Skeletal muscle tissue (tissue), 4 donors: ENCODE results near the gene BLCAP. TPM values are rescaled to one million over a fixed set of nuclear protein-coding genes. Genes with fewer than 3 reads are reported as not detected.
A peak's percentile ranks its signal among the peaks of the same experiment; 100 is the strongest.
"Not testable (repeated sequence)": the region's sequence is repeated elsewhere in the genome, so short reads cannot be mapped to it uniquely, and the experiment has no call there.

Experiments
- H3K27ac ChIP-seq: one replicate; pipeline ENCODE4 v1.7.0; 2013; ENCODE audit warnings: mild to moderate bottlenecking, low read depth, low read length, inconsistent platforms
- H3K27me3 ChIP-seq, 3 donors: one replicate each; pipeline ENCODE4 v1.7.0; 2013; ENCODE audit warnings: low read length in 3 of 3; ENCODE audit not compliant: control insufficient read depth in 3 of 3, insufficient read depth in 3 of 3
- H3K36me3 ChIP-seq, 3 donors: one replicate each; pipeline ENCODE4 v1.7.0; 2013; ENCODE audit warnings: low read length in 3 of 3; ENCODE audit not compliant: control insufficient read depth in 3 of 3, insufficient read depth in 3 of 3
- H3K4me1 ChIP-seq, 3 donors: one replicate each; pipeline ENCODE4 v1.7.0; 2013; ENCODE audit warnings: low read length in 3 of 3, mild to moderate bottlenecking in 3 of 3; ENCODE audit not compliant: control insufficient read depth in 3 of 3, insufficient read depth in 3 of 3
- H3K4me3 ChIP-seq, 3 donors: one replicate each; pipeline ENCODE4 v1.7.0; 2013; ENCODE audit warnings: low read length in 3 of 3
- H3K9ac ChIP-seq, 3 donors: one replicate each; pipeline ENCODE4 v1.7.0; 2013; ENCODE audit warnings: low read length in 3 of 3, mild to moderate bottlenecking in 3 of 3, moderate library complexity in 2 of 3, low read depth in 1 of 3
- H3K9me3 ChIP-seq, 3 donors: one replicate each; pipeline ENCODE4 v1.7.0; 2013; ENCODE audit warnings: low read length in 3 of 3; ENCODE audit not compliant: control insufficient read depth in 3 of 3
- total RNA-seq: library from RNA; depleted of rRNA; stranded (reverse); fragments of >200 nt; gene quantifications from one replicate; pipeline ENCODE4 v1.2.3, GENCODE V29; 2014
- donor health status: Osteomylitis.

Gene BLCAP
- total RNA-seq, 1 donor from 2014 or later = 241 TPM

GRCh38 chr20:37492945-37493344, 34.7 kb downstream of the BLCAP start:
- H3K9ac ChIP-seq = no peak overlapping the region
- no peaks in the 10 kb centered on the region for H3K4me1 ChIP-seq
- no peak overlapping the region for H3K27ac ChIP-seq
- H3K36me3 ChIP-seq = no peaks in the 10 kb centered on the region
- no peak overlapping the region for H3K4me3 ChIP-seq
- H3K9me3 ChIP-seq = no peaks in the 10 kb centered on the region
- H3K27me3 ChIP-seq = peaks cover 0 to 4% (median 0%) of the 10 kb centered on the region in 3 donors

GRCh38 chr20:37492096-37492625, 35.5 kb downstream of the BLCAP start:
- no peaks in the 10 kb centered on the region for H3K9me3 ChIP-seq
- peaks cover 0 to 4% (median 0%) of the 10 kb centered on the region in 3 donors for H3K27me3 ChIP-seq
- H3K4me3 ChIP-seq = no peak overlapping the region
- H3K27ac ChIP-seq = no peak overlapping the region
- no peak overlapping the region for H3K9ac ChIP-seq
- H3K4me1 ChIP-seq = no peaks in the 10 kb centered on the region
- no peaks in the 10 kb centered on the region for H3K36me3 ChIP-seq

- Histone ChIP-seq H3K27ac (no peak overlapping the region), H3K27me3 (peaks cover 0 to 4% (median 0%) of the 10 kb centered on the region in 3 donors), H3K4me1 (no peaks in the 10 kb centered on the region), H3K9ac (no peak overlapping the region), H3K36me3 (no peaks in the 10 kb centered on the region), H3K9me3 (no peaks in the 10 kb centered on the region), H3K4me3 (no peak overlapping the region)
Observed at GRCh38 chr20:37490663-37491350, 36.9 kb downstream of the BLCAP start.

GRCh38 chr20:37486209-37486608, 41.5 kb downstream of the BLCAP start:
- H3K4me3 ChIP-seq, H3K36me3 ChIP-seq, H3K27ac ChIP-seq, H3K9ac ChIP-seq, H3K27me3 ChIP-seq, H3K9me3 ChIP-seq, H3K4me1 ChIP-seq: not testable (repeated sequence)

- no peaks in the 10 kb centered on the region for H3K9me3 ChIP-seq
- H3K27me3 ChIP-seq = peaks cover 0 to 4% (median 1%) of the 10 kb centered on the region in 3 donors
- no peak overlapping the region for H3K27ac ChIP-seq
- no peaks in the 10 kb centered on the region for H3K36me3 ChIP-seq
- H3K4me1 ChIP-seq = no peaks in the 10 kb centered on the region
- H3K9ac ChIP-seq = no peak overlapping the region
- no peak overlapping the region for H3K4me3 ChIP-seq
Observed at GRCh38 chr20:37484331-37484730, 43.3 kb downstream of the BLCAP start.

GRCh38 chr20:37481610-37482009, 46.1 kb downstream of the BLCAP start:
- no peaks in the 10 kb centered on the region for H3K36me3 ChIP-seq
- no peaks in the 10 kb centered on the region for H3K4me1 ChIP-seq
- H3K27ac ChIP-seq = no peak overlapping the region
- peaks cover 3 to 14% (median 7%) of the 10 kb centered on the region in 3 donors for H3K27me3 ChIP-seq
- H3K9ac ChIP-seq = no peak overlapping the region
- no peak overlapping the region for H3K4me3 ChIP-seq
- no peaks in the 10 kb centered on the region for H3K9me3 ChIP-seq

- H3K9me3 ChIP-seq = no peaks in the 10 kb centered on the region
- no peaks in the 10 kb centered on the region for H3K4me1 ChIP-seq
- H3K27me3 ChIP-seq = peaks cover 3 to 14% (median 7%) of the 10 kb centered on the region in 3 donors
- H3K9ac ChIP-seq = no peak overlapping the region
- H3K4me3 ChIP-seq = no peak overlapping the region
- no peaks in the 10 kb centered on the region for H3K36me3 ChIP-seq
- H3K27ac ChIP-seq = no peak overlapping the region
Observed at GRCh38 chr20:37480919-37481318, 46.8 kb downstream of the BLCAP start.

- no peak overlapping the region for H3K9ac ChIP-seq
- no peaks in the 10 kb centered on the region for H3K9me3 ChIP-seq
- peaks cover 7 to 15% (median 8%) of the 10 kb centered on the region in 3 donors for H3K27me3 ChIP-seq
- H3K27ac ChIP-seq = peak overlapping the region; percentile 11
- H3K36me3 ChIP-seq = no peaks in the 10 kb centered on the region
- H3K4me3 ChIP-seq = no peak overlapping the region
- no peaks in the 10 kb centered on the region for H3K4me1 ChIP-seq
Observed at GRCh38 chr20:37479925-37480691, 47.6 kb downstream of the BLCAP start.

- H3K9me3 ChIP-seq = no peaks in the 10 kb centered on the region
- H3K27ac ChIP-seq = peak overlapping the region; percentile 11
- H3K4me1 ChIP-seq = no peaks in the 10 kb centered on the region
- H3K4me3 ChIP-seq = no peak overlapping the region
- H3K9ac ChIP-seq = no peak overlapping the region
- H3K36me3 ChIP-seq = no peaks in the 10 kb centered on the region
- peaks cover 7 to 22% (median 8%) of the 10 kb centered on the region in 3 donors for H3K27me3 ChIP-seq
Observed at GRCh38 chr20:37479266-37479665, 48.4 kb downstream of the BLCAP start.

- no peaks in the 10 kb centered on the region for H3K4me1 ChIP-seq
- H3K4me3 ChIP-seq = no peak overlapping the region
- no peak overlapping the region for H3K9ac ChIP-seq
- no peaks in the 10 kb centered on the region for H3K9me3 ChIP-seq
- H3K27me3 ChIP-seq = peaks cover 7 to 29% (median 8%) of the 10 kb centered on the region in 3 donors
- no peaks in the 10 kb centered on the region for H3K36me3 ChIP-seq
- no peak overlapping the region for H3K27ac ChIP-seq
Observed at GRCh38 chr20:37477041-37477440, 50.6 kb downstream of the BLCAP start.
